K562 (cell line): ENCODE data around the gene TCFL5. TPM values are rescaled to one million over a fixed set of nuclear protein-coding genes. Genes with fewer than 3 reads are reported as not detected.

Experiments used
- ATAC-seq: fragments of 200-7000 bp; cut with Tn5 transposase; 3 replicates; pipeline ENCODE4 v1.9.1; 2020; ENCODE audit warnings: moderate library complexity
- BruUV-seq: library from RNA; stranded (reverse); fragments of 400-500 nt; replicated peaks from 2 replicates; lab custom pipeline; 2021; lab: Mats Ljungman, UMichigan
- CTCF ChIA-PET: fragments of 300-600 bp; formaldehyde crosslinking; extraction: SDS; loops from one replicate; lab custom pipeline; 2021; ENCODE audit warnings: low intra/inter-chr PET ratio; lab: Yijun Ruan, JAX
- POLR2A ChIA-PET: fragments of 300-600, 350-650 bp; sonication (Branson Sonifier 250); formaldehyde crosslinking; extraction: SDS; loops from one replicate; lab custom pipeline; 2021; ENCODE audit warnings: antibody characterized with exemption, inconsistent platforms; lab: Yijun Ruan, JAX
- DNase-seq, 4 experiments: peaks; one replicate each; pipeline versions ENCODE4 v3.0.0 to v3.0.0-alpha.2; 2011 to 2018; ENCODE audit warnings: low spot score in 3 of 4, mixed read lengths in 3 of 4; ENCODE audit errors: extremely low read depth in 1 of 4
- FAIRE-seq: peaks from 2 replicates; lab custom pipeline; 2011; peaks lifted over from hg19 to GRCh38; lab: Jason Lieb, UNC
- H2AFZ ChIP-seq: 2 replicates; pipeline ENCODE4 v1.6.0; 2011; ENCODE audit warnings: low read depth, low read length, control low read depth, inconsistent platforms
- H3K27ac ChIP-seq: fragments of 200-600 bp; 3 replicates; pipeline ENCODE4 v1.8.0; 2011; ENCODE audit warnings: low read depth, mild to moderate bottlenecking, control low read depth, inconsistent platforms, low read length, moderate library complexity, mixed read lengths; ENCODE audit errors: extremely low read depth
- H3K27me3 ChIP-seq, 2 experiments: fragments of 300-600 bp in 1 of 2; 2 replicates in 1 of 2; 3 replicates in 1 of 2; pipeline versions ENCODE4 v1.6.0 to v1.8.0; 2011; ENCODE audit warnings: inconsistent platforms in 2 of 2, low read length in 2 of 2, mild to moderate bottlenecking in 1 of 2, mixed read lengths in 1 of 2, moderate library complexity in 1 of 2; ENCODE audit not compliant: control insufficient read depth in 2 of 2, insufficient read depth in 2 of 2
- H3K36me3 ChIP-seq: fragments of 300-600 bp; 3 replicates; pipeline ENCODE4 v1.8.0; 2011; ENCODE audit warnings: mild to moderate bottlenecking, low read length, inconsistent platforms; ENCODE audit not compliant: control insufficient read depth, insufficient read depth
- H3K4me1 ChIP-seq, 2 experiments: fragments of 200-600 bp in 1 of 2; replicated peaks in 1 of 2; 2 replicates in 1 of 2; 3 replicates in 1 of 2; pipeline versions ENCODE4 v1.5.1 to v1.8.0; 2011; ENCODE audit warnings: inconsistent platforms in 2 of 2, low read length in 2 of 2, mild to moderate bottlenecking in 1 of 2, mixed read lengths in 1 of 2, moderate library complexity in 1 of 2; ENCODE audit not compliant: control insufficient read depth in 2 of 2, insufficient read depth in 2 of 2
- H3K4me2 ChIP-seq: 2 replicates; pipeline ENCODE4 v1.6.1; 2011; ENCODE audit warnings: low read length, control low read depth, inconsistent platforms, mixed read lengths; ENCODE audit not compliant: insufficient read depth
- H3K4me3 ChIP-seq: fragments of 200-600 bp; sonication (generic), shearing (Covaris generic); 2 replicates; pipeline ENCODE4 v1.5.1; 2016; ENCODE audit warnings: control low read depth, inconsistent platforms
- H3K79me2 ChIP-seq: fragments of 200-600 bp; 3 replicates; pipeline ENCODE4 v1.8.0; 2011; ENCODE audit warnings: low read length, inconsistent platforms; ENCODE audit not compliant: control insufficient read depth, insufficient read depth
- H3K9ac ChIP-seq, 2 experiments: 2 replicates each; pipeline versions ENCODE4 v1.6.0 to v1.6.1; 2011; ENCODE audit warnings: low read depth in 2 of 2, low read length in 2 of 2, control low read depth in 1 of 2, inconsistent platforms in 1 of 2, mild to moderate bottlenecking in 1 of 2, mixed read lengths in 1 of 2; ENCODE audit not compliant: insufficient read depth in 1 of 2
- H3K9me1 ChIP-seq: one replicate; pipeline ENCODE4 v1.6.0; 2011; ENCODE audit warnings: inconsistent platforms, mild to moderate bottlenecking, low read length, moderate library complexity; ENCODE audit not compliant: control insufficient read depth, insufficient read depth
- H3K9me3 ChIP-seq: replicated peaks from 2 replicates; pipeline ENCODE4 v1.5.1; 2011; ENCODE audit warnings: low read depth, low read length, inconsistent platforms; ENCODE audit not compliant: control insufficient read depth, insufficient read depth
- H4K20me1 ChIP-seq: replicated peaks from 2 replicates; pipeline ENCODE4 v1.6.1; 2011; ENCODE audit warnings: low read length, inconsistent platforms, mixed read lengths; ENCODE audit not compliant: control insufficient read depth, insufficient read depth
- CBFA2T3 ChIP-seq: fragments of 450-650 bp; IDR thresholded peaks from 2 replicates; pipeline ENCODE4 v1.6.1; 2017
- CBX1 ChIP-seq: sonication (generic); IDR thresholded peaks from 2 replicates; pipeline ENCODE4 v1.6.1; 2016; ENCODE audit warnings: antibody characterized with exemption, low read depth, mild to moderate bottlenecking
- CBX2 ChIP-seq: fragments of 200-600 bp; sonication (generic); IDR thresholded peaks from one replicate; pipeline ENCODE4 v1.6.1; 2012; ENCODE audit warnings: mild to moderate bottlenecking, low read length, inconsistent platforms; ENCODE audit not compliant: insufficient read depth, poor library complexity, severe bottlenecking
- CHD1 ChIP-seq: fragments of 200-600 bp; sonication (generic); IDR thresholded peaks from one replicate; pipeline ENCODE4 v1.6.1; 2012; ENCODE audit warnings: mild to moderate bottlenecking, moderate library complexity, low read length, inconsistent platforms
- HDAC1 ChIP-seq, 2 experiments: fragments of 450-650 bp; IDR thresholded peaks; 2 replicates each; pipeline ENCODE4 v1.6.1; 2016 to 2017; ENCODE audit warnings: inconsistent platforms in 1 of 2, mild to moderate bottlenecking in 1 of 2, moderate library complexity in 1 of 2
- HMG20A ChIP-seq: fragments of 450-650 bp; formaldehyde crosslinking; conservative IDR thresholded peaks from 2 replicates; pipeline ENCODE4 v1.4.0; 2020; ENCODE audit warnings: mild to moderate bottlenecking, mixed read lengths
- MCM3 ChIP-seq: fragments of 450-650 bp; IDR thresholded peaks from 2 replicates; pipeline ENCODE4 v1.6.1; 2016
- NR2C1 ChIP-seq, 2 experiments: fragments of 450-650 bp; IDR thresholded peaks; 2 replicates each; pipeline ENCODE4 v1.6.1; 2017; ENCODE audit warnings: mild to moderate bottlenecking in 2 of 2, antibody characterized with exemption in 1 of 2, inconsistent platforms in 1 of 2, missing compliant biosample characterization in 1 of 2, missing genetic modification characterization in 1 of 2
- RBFOX2 ChIP-seq: fragments of 200-400 bp; formaldehyde crosslinking; IDR thresholded peaks from 2 replicates; pipeline ENCODE4 v1.6.1; 2017; ENCODE audit warnings: low read depth, mild to moderate bottlenecking, low read length, moderate library complexity
- SRSF1 ChIP-seq: fragments of 200-400 bp; formaldehyde crosslinking; IDR thresholded peaks from 2 replicates; pipeline ENCODE4 v1.6.1; 2017; ENCODE audit warnings: mild to moderate bottlenecking, low read depth, low read length, moderate library complexity
- STAT5B ChIP-seq: fragments of 250-450 bp; sonication (Bioruptor Pico); IDR thresholded peaks from 2 replicates; pipeline ENCODE4 v1.8.0; 2021; ENCODE audit warnings: mild to moderate bottlenecking, inconsistent platforms
- XRCC5 ChIP-seq: fragments of 200-400 bp; formaldehyde crosslinking; IDR thresholded peaks from 2 replicates; pipeline ENCODE4 v1.6.1; 2017; ENCODE audit warnings: low read depth, mild to moderate bottlenecking, low read length
- ZC3H11A ChIP-seq: IDR thresholded peaks from 2 replicates; pipeline ENCODE4 v1.6.1; 2012; ENCODE audit warnings: low read depth, low read length, improper control_type of control experiment
- WGBS: fragments of 100-300 bp; shearing (Covaris generic); methylation state at CpG from one replicate; pipeline ENCODE4 v1.1.6; 2016; ENCODE audit warnings: low coverage, mixed read lengths; ENCODE audit not compliant: insufficient coverage; ENCODE audit errors: missing lambda C conversion rate; 5-methylcytosine and 5-hydroxymethylcytosine counted together
- in situ Hi-C: fragments of 300-500 bp; cut with MboI; formaldehyde crosslinking; loops from 4 replicates; pipeline ENCODE4 v1.15.0; 2018; ENCODE audit warnings: inconsistent platforms, mixed read lengths
- intact Hi-C: fragments of 100-400 bp; cut with micrococcal nuclease; formaldehyde crosslinking; loops from 2 replicates; pipeline ENCODE4 v1.14.2; 2022
- polyA plus RNA-seq, 8 experiments: library from polyadenylated mRNA; depleted of rRNA in 4 of 8; stranded (reverse) in 5 of 8; unstranded in 3 of 8; fragments of >200 nt; fragmentation: Nextera tagmentation in 2 of 8; fragmentation: Illumina TruSeq in 1 of 8; extraction: Ambion mirVana in 2 of 8; extraction: Trizol in 1 of 8; gene quantifications; 2 replicates each; pipeline versions ENCODE4 v1.2.1 to v1.2.3, GENCODE V29; 2011 to 2014; ENCODE audit warnings: inconsistent platforms in 1 of 8, missing spikeins in 1 of 8
- total RNA-seq, 7 experiments: library from RNA; depleted of rRNA in 6 of 7; stranded (reverse); fragments of >200 nt in 6 of 7; fragmentation: Illumina TruSeq in 2 of 7; extraction: Trizol in 2 of 7; gene quantifications; 2 replicates each; pipeline versions ENCODE4 v1.2.1 to v1.2.3, GENCODE V29; 2011 to 2021; ENCODE audit warnings: low replicate concordance in 1 of 7
- TF ChIP-seq, protein P1 (sequence below): fragments of 450-650 bp; conservative IDR thresholded peaks from 2 replicates; pipeline ENCODE4 v1.6.1; 2016; ENCODE audit warnings: missing genetic modification characterization, low read depth, mild to moderate bottlenecking, missing compliant biosample characterization, moderate library complexity
- TF ChIP-seq, protein P2 (sequence below): fragments of 450-650 bp; IDR thresholded peaks from one replicate; pipeline ENCODE4 v1.6.1; 2018; ENCODE audit warnings: mild to moderate bottlenecking, moderate library complexity; ENCODE audit not compliant: partially characterized antibody
- TF ChIP-seq, protein P3 (sequence below): fragments of 450-650 bp; IDR thresholded peaks from 2 replicates; pipeline ENCODE4 v1.6.1; 2017; ENCODE audit warnings: mild to moderate bottlenecking, moderate library complexity
- TF ChIP-seq, protein P4 (sequence below): fragments of 450-650 bp; formaldehyde crosslinking; conservative IDR thresholded peaks from 2 replicates; pipeline ENCODE4 v1.4.0; 2022; ENCODE audit warnings: mild to moderate bottlenecking, missing genetic modification characterization

Gene TCFL5
- total and polyA plus RNA-seq, 9 of the 15 experiments (the other 6 are each of a cell fraction or from before 2014, with no cell fraction given) = 1.00 to 12.6 (median 9.1) TPM

DNA sequence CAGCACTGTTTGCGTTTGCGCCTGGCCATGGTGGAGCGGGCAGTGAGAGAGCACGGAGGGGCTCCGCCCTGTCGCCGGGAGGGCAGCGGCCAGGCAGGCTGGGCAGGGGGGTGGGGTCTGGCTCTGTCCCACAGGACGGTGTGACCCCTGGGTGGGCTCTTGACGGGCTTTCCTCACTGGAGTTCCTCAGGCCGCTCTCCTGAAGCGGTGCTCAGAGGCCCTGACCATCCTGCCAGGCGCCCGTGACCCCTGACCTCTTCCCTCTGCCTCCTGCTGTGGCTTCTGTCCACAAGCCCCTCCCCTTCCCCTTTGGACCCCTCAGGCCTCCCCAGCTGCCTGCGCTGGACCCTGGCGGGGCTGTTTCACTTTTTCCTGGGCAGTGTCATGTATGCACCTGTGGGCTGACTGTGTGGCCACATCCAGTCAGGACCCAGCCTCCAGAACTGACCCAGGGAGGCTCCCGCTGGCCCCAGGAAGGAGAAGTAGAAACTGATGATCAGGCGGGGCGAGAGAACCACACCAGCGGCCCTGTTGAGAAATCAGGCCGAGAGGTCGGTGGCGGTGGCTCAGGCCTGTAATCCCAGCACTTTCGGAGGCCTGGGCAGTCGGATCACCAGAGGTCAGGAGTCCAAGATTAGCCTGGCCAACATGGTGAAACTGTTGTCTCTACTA is 55.8 kb downstream of the TCFL5 start:
- Histone ChIP-seq H4K20me1 (peaks cover 4% of the 10 kb centered on the region), H3K27me3 (no peaks in the 10 kb centered on the region), H3K4me3 (peak overlapping the region; percentile 93), H2AFZ (no peak overlapping the region), H3K36me3 (peaks cover 47% of the 10 kb centered on the region; the same call in 2 of the 3 replicates), H3K4me1 (peaks cover 11 to 59% of the 10 kb centered on the region in 2 experiments), H3K9ac (peak overlapping the region; percentile 81 to 98; a peak in 3 of 4 replicates), H3K9me1 (no peaks in the 10 kb centered on the region), H3K27ac (peak overlapping the region; percentile 84; the same call in 2 of the 3 replicates), H3K9me3 (no peaks in the 10 kb centered on the region), H3K4me2 (peak overlapping the region; percentile 71), H3K79me2 (peaks cover 25% of the 10 kb centered on the region)
- no TSS peak for BruUV-seq
- peak; percentile 57 for FAIRE-seq
- peak; percentile 14 for ATAC-seq
- DNase-seq = peak in 2 of 4 experiments; percentile 37 to 50
- intact Hi-C loops (loop anchor here (5.0 kb wide), 2 partner anchors 139 to 184 kb away; no protein-coding TSS in a partner anchor), in situ Hi-C loops (loop anchor here (10.0 kb wide), 1 partner anchor 311 kb away; no protein-coding TSS in a partner anchor)
- ChIA-PET CTCF (interaction anchor here (0.7 to 0.9 kb wide), 2 partner anchors 10 to 305 kb away, joined by 4 read pairs; no protein-coding TSS in a partner anchor), POLR2A (no interaction called here)
- WGBS = 35% methylated on average over 25 of the region's 25 CpGs
- TF ChIP-seq HMG20A (CRISPR knock-in tag) (no peak), CBX2 (no peak), CBX1 (no peak), STAT5B (CRISPR knock-in tag) (no peak), MCM3 (no peak), NR2C1 (IDR thresholded peaks at IDR 0.05) (peak; percentile 86), NR2C1 (tag; IDR thresholded peaks at IDR 0.05) (peak; percentile 89), CHD1 (peak; percentile 17), XRCC5 (no peak), HDAC1 (IDR thresholded peaks at IDR 0.05) (0 out of 4 replicates have a peak, but pooled peaks of 1 of the 2 experiments have one; percentile 30), RBFOX2 (0 out of 2 replicates have a peak, but pooled peaks have one; percentile 42), CBFA2T3 (no peak), SRSF1 (no peak), ZC3H11A (no peak)
- TF ChIP-seq, protein P1, sequence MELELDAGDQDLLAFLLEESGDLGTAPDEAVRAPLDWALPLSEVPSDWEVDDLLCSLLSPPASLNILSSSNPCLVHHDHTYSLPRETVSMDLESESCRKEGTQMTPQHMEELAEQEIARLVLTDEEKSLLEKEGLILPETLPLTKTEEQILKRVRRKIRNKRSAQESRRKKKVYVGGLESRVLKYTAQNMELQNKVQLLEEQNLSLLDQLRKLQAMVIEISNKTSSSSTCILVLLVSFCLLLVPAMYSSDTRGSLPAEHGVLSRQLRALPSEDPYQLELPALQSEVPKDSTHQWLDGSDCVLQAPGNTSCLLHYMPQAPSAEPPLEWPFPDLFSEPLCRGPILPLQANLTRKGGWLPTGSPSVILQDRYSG (tag) = no peak
- TF ChIP-seq, protein P2, sequence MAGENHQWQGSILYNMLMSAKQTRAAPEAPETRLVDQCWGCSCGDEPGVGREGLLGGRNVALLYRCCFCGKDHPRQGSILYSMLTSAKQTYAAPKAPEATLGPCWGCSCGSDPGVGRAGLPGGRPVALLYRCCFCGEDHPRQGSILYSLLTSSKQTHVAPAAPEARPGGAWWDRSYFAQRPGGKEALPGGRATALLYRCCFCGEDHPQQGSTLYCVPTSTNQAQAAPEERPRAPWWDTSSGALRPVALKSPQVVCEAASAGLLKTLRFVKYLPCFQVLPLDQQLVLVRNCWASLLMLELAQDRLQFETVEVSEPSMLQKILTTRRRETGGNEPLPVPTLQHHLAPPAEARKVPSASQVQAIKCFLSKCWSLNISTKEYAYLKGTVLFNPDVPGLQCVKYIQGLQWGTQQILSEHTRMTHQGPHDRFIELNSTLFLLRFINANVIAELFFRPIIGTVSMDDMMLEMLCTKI = no peak
- TF ChIP-seq, protein P3, sequence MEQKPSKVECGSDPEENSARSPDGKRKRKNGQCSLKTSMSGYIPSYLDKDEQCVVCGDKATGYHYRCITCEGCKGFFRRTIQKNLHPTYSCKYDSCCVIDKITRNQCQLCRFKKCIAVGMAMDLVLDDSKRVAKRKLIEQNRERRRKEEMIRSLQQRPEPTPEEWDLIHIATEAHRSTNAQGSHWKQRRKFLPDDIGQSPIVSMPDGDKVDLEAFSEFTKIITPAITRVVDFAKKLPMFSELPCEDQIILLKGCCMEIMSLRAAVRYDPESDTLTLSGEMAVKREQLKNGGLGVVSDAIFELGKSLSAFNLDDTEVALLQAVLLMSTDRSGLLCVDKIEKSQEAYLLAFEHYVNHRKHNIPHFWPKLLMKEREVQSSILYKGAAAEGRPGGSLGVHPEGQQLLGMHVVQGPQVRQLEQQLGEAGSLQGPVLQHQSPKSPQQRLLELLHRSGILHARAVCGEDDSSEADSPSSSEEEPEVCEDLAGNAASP = no peak
- TF ChIP-seq, protein P4, sequence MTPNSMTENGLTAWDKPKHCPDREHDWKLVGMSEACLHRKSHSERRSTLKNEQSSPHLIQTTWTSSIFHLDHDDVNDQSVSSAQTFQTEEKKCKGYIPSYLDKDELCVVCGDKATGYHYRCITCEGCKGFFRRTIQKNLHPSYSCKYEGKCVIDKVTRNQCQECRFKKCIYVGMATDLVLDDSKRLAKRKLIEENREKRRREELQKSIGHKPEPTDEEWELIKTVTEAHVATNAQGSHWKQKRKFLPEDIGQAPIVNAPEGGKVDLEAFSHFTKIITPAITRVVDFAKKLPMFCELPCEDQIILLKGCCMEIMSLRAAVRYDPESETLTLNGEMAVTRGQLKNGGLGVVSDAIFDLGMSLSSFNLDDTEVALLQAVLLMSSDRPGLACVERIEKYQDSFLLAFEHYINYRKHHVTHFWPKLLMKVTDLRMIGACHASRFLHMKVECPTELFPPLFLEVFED (CRISPR knock-in tag) = no peak
